Forelimb muscle (tissue), 1 donor: ENCODE results near the gene KNTC1. TPM values are rescaled to one million over a fixed set of nuclear protein-coding genes. Genes with fewer than 3 reads are reported as not detected.
"Not testable (repeated sequence)": the region's sequence is repeated elsewhere in the genome, so short reads cannot be mapped to it uniquely, and the experiment has no call there.

Source experiments
- DNase-seq: peaks from one replicate; pipeline ENCODE4 v3.0.0-alpha.2; 2013; ENCODE audit warnings: low read depth
- polyA plus RNA-seq: library from polyadenylated mRNA; unstranded; fragments of 120-200 nt; gene quantifications from one replicate; pipeline ENCODE4 v1.2.1, GENCODE V29; 2013; ENCODE audit not compliant: insufficient read length

KNTC1 gene
- polyA plus RNA-seq, 1 donor: 18.0 TPM

DNA sequence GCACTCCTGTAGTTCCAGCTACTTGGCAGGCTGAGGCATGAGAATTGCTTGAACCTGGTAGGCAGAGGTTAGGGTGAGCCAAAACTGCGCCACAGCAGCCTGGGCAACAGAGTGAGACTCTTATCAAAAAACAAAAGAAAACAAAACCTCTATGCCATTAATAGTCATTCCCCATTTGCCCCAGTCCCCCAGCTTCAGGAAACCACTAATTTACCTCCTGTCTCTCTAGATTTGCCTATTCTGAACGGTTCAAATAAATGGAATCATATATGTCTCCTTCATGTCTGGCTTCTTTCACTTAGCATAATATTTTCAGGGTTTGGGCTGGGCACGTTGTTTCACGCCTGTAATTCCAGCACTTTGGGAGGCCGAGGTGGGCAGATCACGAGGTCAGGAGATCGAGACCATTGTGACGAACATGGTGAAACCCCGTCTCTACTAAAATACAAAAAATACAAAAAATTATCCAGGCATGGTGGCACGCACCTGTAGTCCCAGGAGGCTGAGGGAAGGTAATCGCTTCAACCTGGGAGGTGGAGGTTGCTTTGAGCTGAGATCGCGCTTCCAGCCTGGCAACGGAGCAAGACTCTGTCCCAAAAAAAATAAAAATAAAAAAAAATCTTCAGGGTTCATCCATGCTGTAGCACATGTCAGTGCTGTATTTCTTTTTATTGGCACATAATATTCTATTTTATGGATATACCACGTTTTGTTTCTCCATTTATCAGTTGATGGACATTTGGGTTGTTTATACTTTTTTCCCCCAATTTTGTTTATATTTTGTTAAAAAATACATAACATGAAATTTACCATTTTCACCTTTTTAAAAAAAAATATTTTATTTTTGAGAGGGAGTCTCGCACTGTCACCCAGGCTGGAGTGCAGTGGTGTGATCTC is 31.9 kb downstream of the KNTC1 start:
- DNase-seq: no peak

GRCh38 chr12:122560138-122560537 is 33.1 kb downstream of the KNTC1 start:
- DNase-seq: no peak

GRCh38 chr12:122563361-122563760 is 36.3 kb downstream of the KNTC1 start:
- no peak for DNase-seq

GRCh38 chr12:122566816-122567215 is 39.8 kb downstream of the KNTC1 start:
- not testable (repeated sequence) for DNase-seq

DNA sequence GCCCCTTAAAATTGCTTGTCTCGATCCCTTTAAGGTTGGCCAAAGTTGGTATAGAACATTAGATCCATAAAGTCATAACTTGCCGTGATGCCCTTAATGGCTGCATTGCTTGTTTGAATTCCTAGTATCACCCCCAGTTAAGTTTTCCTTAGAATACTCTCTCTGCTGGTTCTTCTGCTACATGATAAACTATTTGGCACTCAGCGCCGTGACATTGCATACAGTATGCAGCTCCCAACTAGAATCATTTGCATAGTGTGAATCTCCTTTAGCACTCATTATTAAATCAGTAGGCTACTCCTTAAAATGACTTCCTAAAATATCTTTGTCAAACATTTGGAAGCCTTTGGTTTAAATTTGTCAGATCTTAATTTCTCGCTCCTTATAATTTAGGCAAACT is 42.2 kb downstream of the KNTC1 start:
- DNase-seq: no peak

- not testable (repeated sequence) for DNase-seq
Observed at GRCh38 chr12:122570006-122570405, 43.0 kb downstream of the KNTC1 start.

- DNase-seq: no peak
Observed at GRCh38 chr12:122571821-122572220, 44.8 kb downstream of the KNTC1 start.

GRCh38 chr12:122583294-122583693 is 56.2 kb downstream of the KNTC1 start:
- DNase-seq: not testable (repeated sequence)

- no peak for DNase-seq
Observed at GRCh38 chr12:122584177-122584863, 57.3 kb downstream of the KNTC1 start.

GRCh38 chr12:122590990-122591389 is 63.9 kb downstream of the KNTC1 start:
- no peak for DNase-seq

GRCh38 chr12:122591966-122592365 is 64.9 kb downstream of the KNTC1 start:
- DNase-seq: not testable (repeated sequence)

- not testable (repeated sequence) for DNase-seq
Observed at GRCh38 chr12:122592543-122592942, 65.5 kb downstream of the KNTC1 start.

- DNase-seq: no peak
Observed at GRCh38 chr12:122593910-122594309, 66.9 kb downstream of the KNTC1 start.

GRCh38 chr12:122596838-122597237 is 69.8 kb downstream of the KNTC1 start:
- DNase-seq: no peak

GRCh38 chr12:122602456-122602855 is 75.4 kb downstream of the KNTC1 start:
- no peak for DNase-seq

- no peak for DNase-seq
Observed at GRCh38 chr12:122604993-122605392, 77.9 kb downstream of the KNTC1 start.

DNA sequence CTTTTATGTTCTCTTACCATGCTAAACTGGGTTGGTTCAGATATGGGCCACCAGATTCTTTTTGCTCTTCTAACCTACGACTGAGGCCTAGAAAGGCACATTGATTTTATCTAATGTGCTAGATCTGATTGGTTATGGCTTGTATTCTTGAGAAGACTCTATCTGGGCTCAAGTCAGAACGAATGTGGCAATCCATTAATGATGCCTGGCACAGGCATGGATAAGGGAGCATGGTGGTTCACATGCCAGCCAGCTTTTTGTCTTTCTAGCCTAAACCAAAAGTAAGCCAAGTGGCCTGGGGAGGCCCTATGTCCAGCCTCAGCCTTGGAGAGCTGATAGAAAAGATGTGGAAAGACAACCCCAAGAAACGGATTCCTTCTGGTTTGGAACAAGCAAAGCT is 82.7 kb downstream of the KNTC1 start:
- DNase-seq: no peak

GRCh38 chr12:122610207-122610606 is 83.2 kb downstream of the KNTC1 start:
- DNase-seq: no peak

GRCh38 chr12:122610911-122611310 is 83.9 kb downstream of the KNTC1 start:
- DNase-seq: no peak

DNA sequence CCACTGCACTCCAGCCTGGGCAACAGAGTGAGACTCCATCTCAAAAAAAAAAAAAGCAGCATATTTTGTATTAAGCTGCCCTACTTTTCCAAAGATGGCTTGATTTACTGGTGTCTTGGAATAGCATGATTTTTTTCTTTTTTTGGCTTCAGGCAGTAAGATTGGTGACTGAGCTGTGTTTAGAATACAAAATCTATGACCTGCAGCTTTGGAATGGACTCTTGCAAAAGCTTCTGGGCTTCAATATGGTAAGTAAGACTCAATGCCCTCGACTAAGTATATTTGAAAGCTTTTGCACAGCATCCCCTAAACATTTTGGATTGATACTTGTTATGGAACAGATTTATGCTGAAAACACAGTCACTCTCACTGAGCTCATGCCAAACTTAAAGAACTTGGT is 87.8 kb downstream of the KNTC1 start:
- no peak for DNase-seq

DNA sequence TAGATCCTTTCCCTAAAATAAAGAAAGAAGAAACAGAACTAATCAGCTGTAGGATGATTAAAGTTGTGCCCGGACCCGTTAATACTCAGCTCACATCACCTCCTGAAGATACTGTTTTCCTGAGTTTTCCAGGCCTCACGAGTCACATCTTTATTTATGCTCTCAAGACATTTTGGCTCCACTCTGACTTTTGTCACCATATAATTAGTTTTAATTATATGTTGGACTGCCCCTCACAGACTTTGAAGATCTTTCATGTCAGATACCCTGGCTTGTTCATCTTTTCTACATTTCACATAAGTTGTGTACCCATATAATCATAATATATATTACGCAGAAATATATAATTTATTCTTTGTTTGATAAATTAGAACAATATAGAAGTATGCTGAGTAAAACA is 88.7 kb downstream of the KNTC1 start:
- no peak for DNase-seq

DNA sequence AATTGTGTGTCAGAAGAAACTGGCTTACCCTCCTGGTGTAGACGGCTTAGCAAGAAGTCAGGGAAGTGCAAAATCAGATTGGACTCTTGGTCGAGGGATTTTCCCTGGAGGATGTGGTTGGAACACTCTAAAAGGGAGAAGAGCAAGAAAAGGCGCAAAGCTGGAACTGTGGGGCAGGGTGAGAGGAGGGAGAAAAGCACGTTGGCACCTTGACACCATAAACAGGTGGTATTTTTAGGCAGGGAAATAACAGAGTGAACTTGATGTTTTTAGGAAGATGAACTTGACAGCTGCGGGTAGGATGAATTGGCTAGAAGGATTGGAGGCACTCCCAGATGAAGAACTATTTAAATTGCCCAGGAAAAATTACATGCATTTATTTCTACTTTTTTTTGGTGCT is 108.4 kb downstream of the KNTC1 start:
- DNase-seq: no peak

- DNase-seq: no peak
Observed at GRCh38 chr12:122643207-122643805, 116.3 kb downstream of the KNTC1 start.
